ENCODE measurements around the gene MED12. TPM values are rescaled to one million over a fixed set of nuclear protein-coding genes. Genes with fewer than 3 reads are reported as not detected.
A peak's percentile ranks its signal among the peaks of the same experiment; 100 is the strongest.

Gene MED12
- total RNA-seq, 2 donors from 2014 or later = 68.5 to 72.9 TPM

GRCh38 chrX:71158603-71159002 is 40.2 kb downstream of the MED12 start:
- Mint-ChIP-seq H3K4me3 (no peak overlapping the region), H3K27me3 (peaks cover 0 to 5% of the 10 kb centered on the region in 2 donors), H3K4me1 (ENCODE audit: low read depth in 2 of 2) (peaks cover 0 to under 1% of the 10 kb centered on the region in 2 donors), H3K27ac (no peak overlapping the region), H3K36me3 (no peaks in the 10 kb centered on the region), H3K9me3 (no peaks in the 10 kb centered on the region)
- ATAC-seq (no peak), DNase-seq (ENCODE audit: low spot score) (no peak)

- Mint-ChIP-seq H3K27me3 (peaks cover 0 to 5% of the 10 kb centered on the region in 2 donors), H3K4me1 (ENCODE audit: low read depth in 2 of 2) (no peaks in the 10 kb centered on the region), H3K36me3 (no peaks in the 10 kb centered on the region), H3K27ac (no peak overlapping the region), H3K4me3 (no peak overlapping the region), H3K9me3 (no peaks in the 10 kb centered on the region)
- ATAC-seq (no peak), DNase-seq (ENCODE audit: low spot score) (no peak)
Measured at GRCh38 chrX:71159335-71159734, 40.9 kb downstream of the MED12 start.

GRCh38 chrX:71160475-71160874 is 42.1 kb downstream of the MED12 start:
- H3K9me3 Mint-ChIP-seq = no peaks in the 10 kb centered on the region
- DNase-seq (ENCODE audit: low spot score) (no peak), ATAC-seq (no peak)
- no peak overlapping the region for H3K4me3 Mint-ChIP-seq
- no peaks in the 10 kb centered on the region for H3K4me1 Mint-ChIP-seq (ENCODE audit: low read depth in 2 of 2)
- no peaks in the 10 kb centered on the region for H3K36me3 Mint-ChIP-seq
- no peak overlapping the region for H3K27ac Mint-ChIP-seq
- peaks cover 0 to 5% of the 10 kb centered on the region in 2 donors for H3K27me3 Mint-ChIP-seq

GRCh38 chrX:71162981-71163380 is 44.6 kb downstream of the MED12 start:
- DNase-seq (ENCODE audit: low spot score) (no peak), ATAC-seq (no peak)
- H3K4me3 Mint-ChIP-seq = no peak overlapping the region
- no peaks in the 10 kb centered on the region for H3K9me3 Mint-ChIP-seq
- H3K27me3 Mint-ChIP-seq = peaks cover 0 to 3% of the 10 kb centered on the region in 2 donors
- no peaks in the 10 kb centered on the region for H3K36me3 Mint-ChIP-seq
- no peak overlapping the region for H3K27ac Mint-ChIP-seq
- H3K4me1 Mint-ChIP-seq (ENCODE audit: low read depth in 2 of 2) = no peaks in the 10 kb centered on the region

- peaks cover 0 to 3% of the 10 kb centered on the region in 2 donors for H3K27me3 Mint-ChIP-seq
- H3K36me3 Mint-ChIP-seq = no peaks in the 10 kb centered on the region
- DNase-seq (ENCODE audit: low spot score) (no peak), ATAC-seq (no peak)
- no peaks in the 10 kb centered on the region for H3K9me3 Mint-ChIP-seq
- no peak overlapping the region for H3K27ac Mint-ChIP-seq
- H3K4me3 Mint-ChIP-seq = no peak overlapping the region
- no peaks in the 10 kb centered on the region for H3K4me1 Mint-ChIP-seq (ENCODE audit: low read depth in 2 of 2)
Measured at GRCh38 chrX:71164071-71164470, 45.7 kb downstream of the MED12 start.

- ATAC-seq = no peak
- Mint-ChIP-seq H3K36me3 (no peaks in the 10 kb centered on the region), H3K4me1 (ENCODE audit: low read depth in 2 of 2) (peaks cover 0 to 1% of the 10 kb centered on the region in 2 donors), H3K9me3 (no peaks in the 10 kb centered on the region), H3K27ac (no peak overlapping the region), H3K4me3 (no peak overlapping the region), H3K27me3 (peaks cover 0 to 4% of the 10 kb centered on the region in 2 donors)
- no peak for DNase-seq (ENCODE audit: low spot score)
Measured at GRCh38 chrX:71166461-71166860, 48.1 kb downstream of the MED12 start.

GRCh38 chrX:71167031-71167781 is 48.8 kb downstream of the MED12 start:
- no peak overlapping the region for H3K27ac Mint-ChIP-seq

GRCh38 chrX:71168134-71168533 is 49.7 kb downstream of the MED12 start:
- no peaks in the 10 kb centered on the region for H3K9me3 Mint-ChIP-seq
- H3K27me3 Mint-ChIP-seq = peaks cover 0 to 3% of the 10 kb centered on the region in 2 donors
- no peaks in the 10 kb centered on the region for H3K36me3 Mint-ChIP-seq
- no peak overlapping the region for H3K27ac Mint-ChIP-seq
- H3K4me1 Mint-ChIP-seq (ENCODE audit: low read depth in 2 of 2) = peaks cover 0 to 4% of the 10 kb centered on the region in 2 donors
- no peak for DNase-seq (ENCODE audit: low spot score)
- ATAC-seq = no peak
- H3K4me3 Mint-ChIP-seq = no peak overlapping the region

More at GRCh38 chrX:71167031-71167781, 48.8 kb downstream of the MED12 start:
- Mint-ChIP-seq H3K36me3 (no peaks in the 10 kb centered on the region), H3K4me3 (no peak overlapping the region), H3K4me1 (ENCODE audit: low read depth in 2 of 2) (peaks cover 0 to 4% of the 10 kb centered on the region in 2 donors), H3K9me3 (no peaks in the 10 kb centered on the region), H3K27me3 (peaks cover 0 to 3% of the 10 kb centered on the region in 2 donors)
- ATAC-seq (no peak), DNase-seq (ENCODE audit: low spot score) (no peak)

GRCh38 chrX:71169586-71169985 is 51.2 kb downstream of the MED12 start:
- Mint-ChIP-seq H3K4me3 (no peak overlapping the region), H3K27ac (peak overlapping the region in 1 of 2 donors; percentile 35), H3K27me3 (peaks cover 0 to 7% of the 10 kb centered on the region in 2 donors), H3K36me3 (no peaks in the 10 kb centered on the region), H3K4me1 (ENCODE audit: low read depth in 2 of 2) (peaks cover 0 to 6% of the 10 kb centered on the region in 2 donors), H3K9me3 (no peaks in the 10 kb centered on the region)
- DNase-seq (ENCODE audit: low spot score) (no peak), ATAC-seq (no peak)

- Mint-ChIP-seq H3K4me1 (ENCODE audit: low read depth in 2 of 2) (peaks cover 0 to 6% of the 10 kb centered on the region in 2 donors), H3K27ac (no peak overlapping the region), H3K9me3 (no peaks in the 10 kb centered on the region), H3K4me3 (no peak overlapping the region), H3K36me3 (no peaks in the 10 kb centered on the region), H3K27me3 (peaks cover 0 to 7% of the 10 kb centered on the region in 2 donors)
- no peak for DNase-seq (ENCODE audit: low spot score)
- ATAC-seq = no peak
Measured at GRCh38 chrX:71170660-71171059, 52.3 kb downstream of the MED12 start.

- no peaks in the 10 kb centered on the region for H3K36me3 Mint-ChIP-seq
- H3K4me3 Mint-ChIP-seq = no peak overlapping the region
- no peaks in the 10 kb centered on the region for H3K9me3 Mint-ChIP-seq
- peaks cover 0 to 6% of the 10 kb centered on the region in 2 donors for H3K4me1 Mint-ChIP-seq (ENCODE audit: low read depth in 2 of 2)
- peaks cover 0 to 7% of the 10 kb centered on the region in 2 donors for H3K27me3 Mint-ChIP-seq
- peak; percentile 52 for DNase-seq (ENCODE audit: low spot score)
- ATAC-seq = no peak
- no peak overlapping the region for H3K27ac Mint-ChIP-seq
Measured at GRCh38 chrX:71171110-71171801, 52.9 kb downstream of the MED12 start.

- H3K36me3 Mint-ChIP-seq = no peaks in the 10 kb centered on the region
Measured at GRCh38 chrX:71173440-71173839, 55.0 kb downstream of the MED12 start.

GRCh38 chrX:71174795-71175194 is 56.4 kb downstream of the MED12 start:
- H3K9me3 Mint-ChIP-seq = no peaks in the 10 kb centered on the region
- H3K27me3 Mint-ChIP-seq = peaks cover 0 to 7% of the 10 kb centered on the region in 2 donors
- H3K4me3 Mint-ChIP-seq = no peak overlapping the region
- no peak for DNase-seq (ENCODE audit: low spot score)
- no peak for ATAC-seq
- H3K27ac Mint-ChIP-seq = no peak overlapping the region
- H3K4me1 Mint-ChIP-seq (ENCODE audit: low read depth in 2 of 2) = peaks cover 0 to 6% of the 10 kb centered on the region in 2 donors
- no peaks in the 10 kb centered on the region for H3K36me3 Mint-ChIP-seq

More at GRCh38 chrX:71173440-71173839, 55.0 kb downstream of the MED12 start:
- no peak overlapping the region for H3K4me3 Mint-ChIP-seq
- peaks cover 0 to 6% of the 10 kb centered on the region in 2 donors for H3K4me1 Mint-ChIP-seq (ENCODE audit: low read depth in 2 of 2)
- no peak overlapping the region for H3K27ac Mint-ChIP-seq
- DNase-seq (ENCODE audit: low spot score) (no peak), ATAC-seq (no peak)
- no peaks in the 10 kb centered on the region for H3K9me3 Mint-ChIP-seq
- H3K27me3 Mint-ChIP-seq = peaks cover 0 to 7% of the 10 kb centered on the region in 2 donors

GRCh38 chrX:71175531-71175930 is 57.1 kb downstream of the MED12 start:
- no peak for DNase-seq (ENCODE audit: low spot score)
- no peak for ATAC-seq
- Mint-ChIP-seq H3K9me3 (no peaks in the 10 kb centered on the region), H3K4me3 (no peak overlapping the region), H3K27me3 (peaks cover 0 to 7% of the 10 kb centered on the region in 2 donors), H3K36me3 (no peaks in the 10 kb centered on the region), H3K27ac (no peak overlapping the region), H3K4me1 (ENCODE audit: low read depth in 2 of 2) (peaks cover 0 to 6% of the 10 kb centered on the region in 2 donors)
